ENCODE results near the gene MC5R.

GRCh38 chr18:13804305-13804704 lies 19.6 kb upstream of the MC5R start:
- TF ChIP-seq EZH2 (IDR thresholded peaks at IDR 0.05), result no peak
- TF ChIP-seq POLR2AphosphoS5 (IDR thresholded peaks at IDR 0.05; ENCODE audit: borderline replicate concordance, low read depth, low read length), result no peak
- TF ChIP-seq FOXP2 (optimal IDR thresholded peaks at IDR 0.05; ENCODE audit: control extremely low read depth, extremely low read length, insufficient read depth), result no peak

All from SK-N-MC (cell line).